Activated naive CD8-positive, alpha-beta T cell treated with anti-CD3 and anti-CD28 coated beads for 36 hours (primary cell): ENCODE data around the gene AK5. TPM values are rescaled to one million over a fixed set of nuclear protein-coding genes. Genes with fewer than 3 reads are reported as not detected.

ENCODE experiments used
- DNase-seq: peaks from one replicate; pipeline ENCODE4 v3.0.0; 2021
- H3K27ac Mint-ChIP-seq: one replicate; pipeline ENCODE4 v1.8.0; 2022; ENCODE audit warnings: mild to moderate bottlenecking, moderate library complexity, mixed read lengths
- H3K27me3 Mint-ChIP-seq: one replicate; pipeline ENCODE4 v1.8.0; 2022; ENCODE audit warnings: mild to moderate bottlenecking, mixed read lengths
- H3K36me3 Mint-ChIP-seq: one replicate; pipeline ENCODE4 v1.8.0; 2021; ENCODE audit warnings: mild to moderate bottlenecking, mixed read lengths
- H3K4me1 Mint-ChIP-seq: one replicate; pipeline ENCODE4 v1.8.0; 2021; ENCODE audit warnings: mixed read lengths
- H3K4me3 Mint-ChIP-seq: one replicate; pipeline ENCODE4 v1.8.0; 2022; ENCODE audit warnings: mild to moderate bottlenecking, moderate library complexity, mixed read lengths
- H3K9me3 Mint-ChIP-seq: one replicate; pipeline ENCODE4 v1.8.0; 2022; ENCODE audit warnings: mixed read lengths
- total RNA-seq, 2 experiments: library from RNA; stranded (reverse); gene quantifications; one replicate each; pipeline ENCODE4 v1.2.3, GENCODE V29; 2021

The AK5 gene
- total RNA-seq, 2 experiments from 2014 or later: 4.3 to 6.6 TPM

GRCh38 chr1:77463216-77463615 is 181.4 kb downstream of the AK5 start:
- no peaks in the 10 kb centered on the region for H3K9me3 Mint-ChIP-seq
- H3K36me3 Mint-ChIP-seq: peaks cover 6% of the 10 kb centered on the region
- H3K27ac Mint-ChIP-seq: no peak overlapping the region
- H3K4me1 Mint-ChIP-seq: peaks cover 3% of the 10 kb centered on the region
- H3K4me3 Mint-ChIP-seq: no peak overlapping the region
- H3K27me3 Mint-ChIP-seq: no peaks in the 10 kb centered on the region
- no peak for DNase-seq

- no peak overlapping the region for H3K4me3 Mint-ChIP-seq
- H3K4me1 Mint-ChIP-seq: peaks cover 3% of the 10 kb centered on the region
- no peak overlapping the region for H3K27ac Mint-ChIP-seq
- peaks cover 4% of the 10 kb centered on the region for H3K36me3 Mint-ChIP-seq
- H3K9me3 Mint-ChIP-seq: no peaks in the 10 kb centered on the region
- DNase-seq: no peak
- H3K27me3 Mint-ChIP-seq: no peaks in the 10 kb centered on the region
Observed at GRCh38 chr1:77465139-77465538, 183.3 kb downstream of the AK5 start.

GRCh38 chr1:77465922-77466321 is 184.1 kb downstream of the AK5 start:
- Mint-ChIP-seq H3K4me3 (no peak overlapping the region), H3K27ac (no peak overlapping the region), H3K9me3 (no peaks in the 10 kb centered on the region), H3K27me3 (no peaks in the 10 kb centered on the region), H3K4me1 (peaks cover 3% of the 10 kb centered on the region), H3K36me3 (peaks cover 4% of the 10 kb centered on the region)
- no peak for DNase-seq

GRCh38 chr1:77467021-77467595 is 185.3 kb downstream of the AK5 start:
- Mint-ChIP-seq H3K4me1 (peaks cover 3% of the 10 kb centered on the region), H3K27ac (no peak overlapping the region), H3K36me3 (peaks cover 4% of the 10 kb centered on the region), H3K4me3 (no peak overlapping the region), H3K27me3 (no peaks in the 10 kb centered on the region), H3K9me3 (no peaks in the 10 kb centered on the region)
- no peak for DNase-seq

DNA sequence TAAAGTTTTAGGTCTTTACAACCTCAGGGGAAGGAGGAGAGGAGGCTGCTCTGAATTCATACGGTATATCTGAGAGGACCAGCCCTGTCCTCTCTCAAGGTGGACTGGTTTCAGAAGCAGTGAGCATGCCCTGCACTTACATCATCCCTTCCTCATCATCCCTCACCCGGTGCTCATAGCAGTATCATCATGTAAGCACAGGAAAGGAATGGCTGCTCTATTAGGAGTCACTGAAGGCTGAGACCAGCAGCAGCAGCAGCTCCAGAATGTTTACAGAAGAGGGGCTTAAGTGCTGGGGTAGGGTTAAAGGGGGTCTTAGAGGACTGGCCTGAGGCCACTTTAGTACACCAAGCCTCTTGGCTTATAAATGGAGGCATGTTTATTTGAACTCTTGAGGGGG is 185.9 kb downstream of the AK5 start:
- no peak overlapping the region for H3K4me3 Mint-ChIP-seq
- peaks cover 3% of the 10 kb centered on the region for H3K4me1 Mint-ChIP-seq
- no peaks in the 10 kb centered on the region for H3K27me3 Mint-ChIP-seq
- H3K27ac Mint-ChIP-seq: no peak overlapping the region
- no peaks in the 10 kb centered on the region for H3K9me3 Mint-ChIP-seq
- H3K36me3 Mint-ChIP-seq: peaks cover 5% of the 10 kb centered on the region
- no peak for DNase-seq

DNA sequence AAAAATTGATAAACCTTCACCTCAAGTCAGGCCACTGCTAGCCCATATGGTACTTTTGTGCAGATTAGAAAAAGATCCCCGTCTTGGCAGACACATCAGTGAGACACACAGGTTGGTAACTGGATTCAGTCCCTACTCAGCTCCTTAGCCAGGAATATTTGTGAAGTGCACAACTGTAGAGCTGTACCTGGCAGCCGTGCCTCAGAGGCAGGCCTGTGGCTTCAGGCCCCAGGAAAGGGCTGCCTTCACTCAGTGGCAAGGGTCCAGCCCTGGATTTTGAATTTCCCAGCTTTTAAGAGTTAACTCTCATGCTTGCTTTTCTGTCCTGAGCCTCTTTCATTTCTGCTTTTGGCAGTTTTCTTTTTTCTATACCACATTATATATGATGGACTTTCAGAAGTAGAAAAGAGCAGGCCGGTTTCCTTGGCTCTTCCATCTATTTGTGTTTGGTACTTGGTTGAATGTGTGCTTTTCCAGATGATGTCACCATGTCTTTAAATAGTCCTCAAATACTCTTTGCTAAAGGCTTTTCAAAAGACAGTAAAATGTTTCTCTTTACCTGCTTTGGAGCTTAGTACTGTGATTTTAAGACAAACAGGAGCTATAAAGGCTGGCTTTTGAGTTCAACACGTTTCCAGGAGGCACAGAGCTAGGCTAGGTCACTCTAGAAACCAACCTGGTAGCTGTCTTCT is 186.6 kb downstream of the AK5 start:
- Mint-ChIP-seq H3K36me3 (peaks cover 9% of the 10 kb centered on the region), H3K4me3 (no peak overlapping the region), H3K9me3 (no peaks in the 10 kb centered on the region), H3K27ac (no peak overlapping the region), H3K27me3 (no peaks in the 10 kb centered on the region), H3K4me1 (peaks cover 3% of the 10 kb centered on the region)
- no peak for DNase-seq

DNA sequence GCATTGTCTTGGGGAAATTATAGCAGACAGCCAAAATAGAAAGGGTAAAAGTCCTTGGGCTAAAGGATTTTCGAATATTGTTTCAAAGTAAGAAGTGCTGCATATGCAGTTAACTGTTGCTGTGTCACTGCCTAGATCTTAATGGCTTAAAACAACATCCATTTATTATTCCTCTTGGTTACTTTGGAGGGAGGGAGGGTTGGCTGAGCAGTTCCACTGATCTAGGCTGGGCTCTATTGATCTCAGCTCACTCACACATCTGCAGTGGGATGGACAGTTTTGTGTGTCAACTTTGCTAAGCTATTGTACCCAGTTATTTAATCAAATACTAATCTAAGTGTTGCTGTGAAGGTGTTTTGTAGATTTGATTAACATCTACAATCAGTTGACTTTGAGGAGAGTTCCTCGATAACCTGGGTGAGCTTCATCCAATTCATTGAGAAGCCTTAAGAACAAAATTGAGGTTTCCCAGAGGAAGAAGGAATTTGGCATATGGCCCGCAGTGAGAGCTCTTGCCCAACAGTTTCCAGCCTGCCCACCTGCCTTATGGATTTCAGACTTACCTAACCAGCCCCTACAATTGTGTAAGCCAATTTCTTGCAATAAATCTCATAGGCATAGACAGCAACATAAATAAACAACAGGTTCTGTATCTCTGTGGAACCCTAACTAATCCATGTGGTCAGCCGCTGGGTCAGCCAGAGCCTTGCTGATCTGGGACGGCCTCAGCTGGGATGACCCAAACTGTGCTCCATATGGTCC is 187.3 kb downstream of the AK5 start:
- Mint-ChIP-seq H3K36me3 (peaks cover 9% of the 10 kb centered on the region), H3K4me1 (peaks cover 3% of the 10 kb centered on the region), H3K27me3 (no peaks in the 10 kb centered on the region), H3K27ac (no peak overlapping the region), H3K4me3 (no peak overlapping the region), H3K9me3 (no peaks in the 10 kb centered on the region)
- no peak for DNase-seq

DNA sequence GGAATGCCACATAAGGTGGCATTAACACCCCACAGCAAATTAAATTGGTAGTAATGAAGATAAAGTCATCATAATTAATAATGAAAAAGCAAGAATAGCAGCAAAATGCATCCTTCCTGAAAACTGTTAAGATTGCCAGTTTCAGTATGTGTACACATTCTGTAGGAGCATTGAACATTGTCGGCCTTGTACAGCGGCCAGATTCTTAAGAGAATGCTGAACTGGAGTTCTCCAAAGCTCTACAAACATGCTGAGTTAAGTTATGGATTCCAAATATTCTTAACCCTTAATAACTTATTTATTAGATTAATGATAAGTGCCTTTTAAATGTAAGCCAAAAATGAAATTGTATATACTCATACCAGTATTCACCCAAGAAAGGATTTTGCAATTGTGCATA is 189.9 kb downstream of the AK5 start:
- DNase-seq: no peak
- no peak overlapping the region for H3K4me3 Mint-ChIP-seq
- peaks cover 4% of the 10 kb centered on the region for H3K4me1 Mint-ChIP-seq
- peaks cover 5% of the 10 kb centered on the region for H3K36me3 Mint-ChIP-seq
- no peaks in the 10 kb centered on the region for H3K9me3 Mint-ChIP-seq
- no peak overlapping the region for H3K27ac Mint-ChIP-seq
- H3K27me3 Mint-ChIP-seq: no peaks in the 10 kb centered on the region

DNA sequence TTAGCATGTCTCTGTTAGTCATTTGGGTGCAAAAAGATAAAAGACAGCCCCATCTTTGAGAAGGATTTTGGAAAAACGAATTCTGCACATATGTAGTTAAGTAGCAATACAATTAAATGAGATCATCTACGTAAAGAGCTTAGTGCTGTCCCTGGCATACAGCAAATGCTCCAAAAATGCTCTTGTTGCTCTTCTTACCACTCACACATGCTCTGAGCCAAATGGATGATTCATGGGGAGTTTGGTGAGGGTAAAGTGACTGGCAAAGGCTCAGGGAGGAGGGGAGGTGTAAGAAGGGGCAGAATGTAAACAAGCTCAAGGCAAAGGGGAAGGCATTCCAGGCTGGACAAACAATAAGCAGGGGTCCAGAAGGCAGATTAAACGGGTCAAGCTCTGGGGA is 191.9 kb downstream of the AK5 start:
- Mint-ChIP-seq H3K4me3 (no peak overlapping the region), H3K27me3 (no peaks in the 10 kb centered on the region), H3K27ac (no peak overlapping the region), H3K36me3 (peaks cover 9% of the 10 kb centered on the region), H3K9me3 (no peaks in the 10 kb centered on the region), H3K4me1 (peaks cover 6% of the 10 kb centered on the region)
- DNase-seq: no peak

- Mint-ChIP-seq H3K9me3 (no peaks in the 10 kb centered on the region), H3K4me3 (no peak overlapping the region), H3K36me3 (peaks cover 9% of the 10 kb centered on the region), H3K27me3 (no peaks in the 10 kb centered on the region), H3K4me1 (peaks cover 6% of the 10 kb centered on the region), H3K27ac (no peak overlapping the region)
- no peak for DNase-seq
Observed at GRCh38 chr1:77475641-77476040, 193.8 kb downstream of the AK5 start.

DNA sequence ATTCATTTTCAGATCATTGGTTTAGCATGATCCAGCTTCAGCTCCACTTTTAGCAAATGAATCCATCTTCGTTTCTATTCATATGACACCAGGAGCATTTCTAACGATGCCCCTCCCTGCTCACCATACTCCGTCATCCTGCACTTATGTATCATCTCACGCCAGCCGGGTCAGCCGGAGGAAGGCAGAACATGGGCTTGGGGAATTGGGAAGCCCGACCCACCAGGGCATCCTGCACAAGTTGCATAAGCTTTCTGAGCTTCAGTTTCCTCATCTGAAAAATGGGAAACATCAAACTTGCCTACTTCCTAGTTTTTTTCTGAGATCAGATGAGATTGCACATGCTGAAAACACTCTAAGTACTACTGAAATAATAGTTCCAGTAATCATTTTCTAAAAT is 194.7 kb downstream of the AK5 start:
- H3K27me3 Mint-ChIP-seq: no peaks in the 10 kb centered on the region
- H3K4me3 Mint-ChIP-seq: no peak overlapping the region
- peaks cover 9% of the 10 kb centered on the region for H3K36me3 Mint-ChIP-seq
- DNase-seq: no peak
- H3K27ac Mint-ChIP-seq: no peak overlapping the region
- H3K9me3 Mint-ChIP-seq: no peaks in the 10 kb centered on the region
- H3K4me1 Mint-ChIP-seq: peaks cover 6% of the 10 kb centered on the region

DNA sequence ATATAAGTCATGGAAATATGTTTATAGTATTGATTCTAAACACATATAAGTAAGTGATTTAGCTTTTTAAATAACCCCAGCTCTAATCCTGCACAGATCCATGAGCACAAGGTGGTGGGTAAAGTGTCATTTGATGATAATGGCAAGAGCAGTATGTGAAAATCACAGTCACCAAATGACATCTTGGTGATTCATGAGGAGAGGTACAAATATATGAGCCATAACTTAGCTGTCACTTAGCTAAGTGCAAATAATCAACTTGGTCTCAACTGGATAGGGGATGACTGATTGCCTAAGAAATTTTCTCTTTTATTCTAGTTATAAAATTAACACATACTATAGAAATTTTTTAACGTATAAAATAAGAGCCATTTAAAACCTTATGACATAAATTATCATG is 202.5 kb downstream of the AK5 start:
- Mint-ChIP-seq H3K27ac (no peak overlapping the region), H3K36me3 (no peaks in the 10 kb centered on the region), H3K9me3 (no peaks in the 10 kb centered on the region), H3K4me1 (no peaks in the 10 kb centered on the region), H3K4me3 (no peak overlapping the region), H3K27me3 (no peaks in the 10 kb centered on the region)
- DNase-seq: no peak

DNA sequence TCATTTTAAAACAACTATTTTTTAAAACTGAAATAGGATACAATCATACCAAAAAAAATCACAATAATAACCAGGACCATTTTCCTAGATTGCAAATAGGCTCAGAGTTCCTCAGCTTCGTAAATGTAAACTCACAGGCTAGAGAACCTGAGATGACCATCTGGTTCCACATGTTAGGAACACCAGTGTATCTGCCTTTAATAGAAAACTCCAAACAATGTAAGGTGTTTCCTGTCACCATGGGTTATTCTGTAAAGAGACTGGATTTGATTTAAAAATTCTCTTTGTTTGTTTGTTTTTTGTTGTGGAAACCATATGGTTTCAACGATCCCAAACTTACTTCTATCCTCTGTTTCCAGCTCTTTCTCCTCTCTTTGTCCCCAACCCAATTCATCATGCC is 203.1 kb downstream of the AK5 start:
- no peaks in the 10 kb centered on the region for H3K36me3 Mint-ChIP-seq
- H3K4me3 Mint-ChIP-seq: no peak overlapping the region
- DNase-seq: no peak
- no peaks in the 10 kb centered on the region for H3K4me1 Mint-ChIP-seq
- H3K27me3 Mint-ChIP-seq: no peaks in the 10 kb centered on the region
- H3K9me3 Mint-ChIP-seq: no peaks in the 10 kb centered on the region
- H3K27ac Mint-ChIP-seq: no peak overlapping the region

DNA sequence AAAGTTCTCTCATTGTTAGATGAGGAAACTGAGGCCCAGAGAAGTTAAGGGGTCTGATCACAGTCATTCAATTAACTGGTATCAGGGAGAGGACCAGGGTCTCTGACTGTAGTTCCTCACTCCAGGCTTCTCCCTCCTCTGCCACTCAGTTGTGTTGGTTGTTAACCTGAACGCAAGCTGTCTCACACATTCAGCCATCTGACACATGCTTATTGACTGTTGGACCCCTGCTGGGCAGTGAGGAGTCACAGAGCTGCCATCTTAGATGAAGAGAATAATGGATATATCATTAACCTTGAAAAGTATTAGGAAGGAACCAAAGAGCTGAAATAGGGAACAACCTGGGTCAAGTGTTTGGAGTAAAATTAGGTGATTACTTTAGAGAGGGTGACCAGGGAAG is 205.8 kb downstream of the AK5 start:
- H3K27me3 Mint-ChIP-seq: no peaks in the 10 kb centered on the region
- no peaks in the 10 kb centered on the region for H3K9me3 Mint-ChIP-seq
- no peaks in the 10 kb centered on the region for H3K4me1 Mint-ChIP-seq
- H3K36me3 Mint-ChIP-seq: no peaks in the 10 kb centered on the region
- H3K4me3 Mint-ChIP-seq: no peak overlapping the region
- no peak for DNase-seq
- H3K27ac Mint-ChIP-seq: no peak overlapping the region

DNA sequence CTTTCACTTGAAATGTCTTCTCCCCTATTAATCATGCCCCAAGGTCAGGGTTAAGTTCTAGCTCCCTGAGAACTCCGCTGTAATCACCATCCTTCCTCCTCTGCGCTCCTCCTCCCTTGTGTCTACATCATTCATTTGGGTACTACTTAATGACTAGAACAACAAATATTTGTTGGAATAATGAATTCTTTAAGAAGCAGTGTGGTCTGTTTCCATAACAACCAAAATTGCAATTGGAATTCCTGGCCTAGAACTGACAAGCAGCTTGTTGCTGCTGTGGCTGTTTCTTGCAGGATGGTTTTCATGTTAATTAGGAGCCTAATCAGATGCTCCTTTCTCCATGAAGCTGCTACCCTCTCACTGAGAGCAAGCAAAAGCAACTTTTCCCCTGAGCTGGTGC is 208.1 kb downstream of the AK5 start:
- DNase-seq: no peak
- Mint-ChIP-seq H3K4me3 (no peak overlapping the region), H3K36me3 (no peaks in the 10 kb centered on the region), H3K9me3 (no peaks in the 10 kb centered on the region), H3K27me3 (no peaks in the 10 kb centered on the region), H3K4me1 (no peaks in the 10 kb centered on the region), H3K27ac (no peak overlapping the region)

- DNase-seq: no peak
- Mint-ChIP-seq H3K27ac (no peak overlapping the region), H3K9me3 (peaks cover 6% of the 10 kb centered on the region), H3K36me3 (peaks cover 8% of the 10 kb centered on the region), H3K27me3 (no peaks in the 10 kb centered on the region), H3K4me1 (peaks cover 2% of the 10 kb centered on the region), H3K4me3 (no peak overlapping the region)
Observed at GRCh38 chr1:77494026-77494425, 212.2 kb downstream of the AK5 start.
